Measurements from ENCODE around the gene RNF208.

- TF ChIP-seq CTCF (IDR thresholded peaks at IDR 0.05; ENCODE audit: insufficient read depth, low read length) = no peak
- no peak for TF ChIP-seq POLR2AphosphoS5 (IDR thresholded peaks at IDR 0.05; ENCODE audit: low read depth)
- no peak for TF ChIP-seq REST (IDR thresholded peaks at IDR 0.05; ENCODE audit: insufficient replicate concordance, low read depth)
Observed at GRCh38 chr9:137269231-137269772, 47.3 kb upstream of the RNF208 start.

Data from HL-60 (cell line).